H1 (cell line): ENCODE results near the gene SLC27A2. TPM values are rescaled to one million over a fixed set of nuclear protein-coding genes. Genes with fewer than 3 reads are reported as not detected.

Experiments used
- CTCF ChIA-PET: fragments of 300-600 bp; sonication (Branson Sonifier 250); formaldehyde crosslinking; loops from one replicate; lab custom pipeline; 2021; ENCODE audit not compliant: partially characterized antibody; lab: Charles Lee
- POLR2A ChIA-PET: fragments of 300-600 bp; sonication (Branson Sonifier 250); formaldehyde crosslinking; loops from one replicate; lab custom pipeline; 2021; ENCODE audit warnings: inconsistent platforms; ENCODE audit not compliant: partially characterized antibody; lab: Charles Lee
- DNase-seq, 2 experiments: peaks; one replicate each; pipeline versions ENCODE4 v3.0.0 to v3.0.0-alpha.2; 2010 to 2022; ENCODE audit warnings: low spot score in 2 of 2, low read depth in 1 of 2, mixed read lengths in 1 of 2
- FAIRE-seq: peaks from 2 replicates; lab custom pipeline; 2011; peaks lifted over from hg19 to GRCh38; lab: Jason Lieb, UNC
- H2AFZ ChIP-seq: 2 replicates; pipeline ENCODE4 v1.8.1; 2012; ENCODE audit warnings: low read length, inconsistent platforms
- H2AK5ac ChIP-seq: 2 replicates; pipeline ENCODE4 v1.6.1; 2013; ENCODE audit warnings: low read depth, low read length
- H2BK120ac ChIP-seq: replicated peaks from 2 replicates; pipeline ENCODE3; 2013; ENCODE audit warnings: low read depth, low read length, inconsistent platforms
- H2BK12ac ChIP-seq: 2 replicates; pipeline ENCODE4 v1.6.1; 2013; ENCODE audit warnings: low read depth, low read length
- H2BK15ac ChIP-seq: 2 replicates; pipeline ENCODE4 v1.6.1; 2013; ENCODE audit warnings: low read length
- H2BK20ac ChIP-seq: 2 replicates; pipeline ENCODE4 v1.6.1; 2013; ENCODE audit warnings: low read length
- H2BK5ac ChIP-seq: 2 replicates; pipeline ENCODE4 v1.6.1; 2013; ENCODE audit warnings: low read depth, low read length
- H3K14ac ChIP-seq: 2 replicates; pipeline ENCODE4 v1.6.1; 2013; ENCODE audit warnings: inconsistent platforms; ENCODE audit not compliant: insufficient read length
- H3K18ac ChIP-seq: 2 replicates; pipeline ENCODE4 v1.6.1; 2013; ENCODE audit warnings: low read length; ENCODE audit errors: extremely low read depth
- H3K23ac ChIP-seq: 2 replicates; pipeline ENCODE4 v1.6.1; 2013; ENCODE audit warnings: inconsistent platforms; ENCODE audit not compliant: insufficient read length
- H3K23me2 ChIP-seq: 2 replicates; pipeline ENCODE4 v1.6.1; 2013; ENCODE audit warnings: low read depth, low read length
- H3K27ac ChIP-seq: 2 replicates; pipeline ENCODE4 v1.6.1; 2011; ENCODE audit warnings: low read depth, low read length, inconsistent platforms
- H3K27me3 ChIP-seq, 4 experiments: replicated peaks in 1 of 4; 1 replicate in 1 of 4; 2 replicates in 3 of 4; pipeline versions ENCODE4 v1.6.1 to v1.8.1; 2011 to 2013; ENCODE audit warnings: low read length in 3 of 4, mild to moderate bottlenecking in 3 of 4, inconsistent platforms in 2 of 4, mixed read lengths in 2 of 4, moderate library complexity in 1 of 4; ENCODE audit not compliant: control insufficient read depth in 3 of 4, insufficient read depth in 3 of 4; ENCODE audit errors: extremely low read depth in 1 of 4
- H3K36me3 ChIP-seq, 4 experiments: 2 replicates each; pipeline versions ENCODE4 v1.6.1 to v1.8.1; 2011 to 2013; ENCODE audit warnings: mild to moderate bottlenecking in 4 of 4, low read length in 3 of 4, moderate library complexity in 2 of 4, control low read depth in 1 of 4, inconsistent platforms in 1 of 4; ENCODE audit not compliant: insufficient read depth in 4 of 4, control insufficient read depth in 2 of 4
- H3K4ac ChIP-seq: replicated peaks from 2 replicates; pipeline ENCODE3; 2013; ENCODE audit warnings: low read length, low read depth, mixed read lengths, inconsistent platforms; ENCODE audit not compliant: insufficient read length
- H3K4me1 ChIP-seq, 4 experiments: replicated peaks in 1 of 4; 1 replicate in 1 of 4; 2 replicates in 3 of 4; pipeline versions ENCODE4 v1.6.1 to v1.8.1; 2011 to 2013; ENCODE audit warnings: low read length in 3 of 4, inconsistent platforms in 2 of 4, mixed read lengths in 1 of 4; ENCODE audit not compliant: insufficient read depth in 4 of 4, control insufficient read depth in 3 of 4
- H3K4me2 ChIP-seq, 2 experiments: 2 replicates each; pipeline versions ENCODE4 v1.6.1 to v1.8.1; 2011 to 2013; ENCODE audit warnings: low read depth in 2 of 2, low read length in 2 of 2, control low read depth in 1 of 2, inconsistent platforms in 1 of 2, mild to moderate bottlenecking in 1 of 2; ENCODE audit not compliant: insufficient read depth in 1 of 2
- H3K4me3 ChIP-seq, 4 experiments: fragments of 200-600, 300-600 bp in 1 of 4; sonication (generic), shearing (Covaris generic), sonication (Bioruptor Twin) in 1 of 4; 2 replicates each; pipeline versions ENCODE4 v1.5.1 to v1.8.1; 2011 to 2016; ENCODE audit warnings: low read length in 4 of 4, low read depth in 3 of 4, control low read depth in 2 of 4, inconsistent platforms in 2 of 4, mild to moderate bottlenecking in 2 of 4, mixed read lengths in 1 of 4, moderate library complexity in 1 of 4; ENCODE audit not compliant: insufficient read depth in 2 of 4; ENCODE audit errors: extremely low read depth in 1 of 4
- H3K56ac ChIP-seq: replicated peaks from 2 replicates; pipeline ENCODE3; 2013; ENCODE audit warnings: low read depth, mild to moderate bottlenecking, mixed read lengths, low read length, inconsistent platforms; ENCODE audit not compliant: insufficient read length
- H3K79me1 ChIP-seq: 2 replicates; pipeline ENCODE4 v1.6.1; 2013; ENCODE audit warnings: low read depth, low read length, control low read depth
- H3K79me2 ChIP-seq, 2 experiments: 2 replicates each; pipeline versions ENCODE4 v1.6.1 to v1.8.1; 2012 to 2013; ENCODE audit warnings: low read length in 2 of 2, mild to moderate bottlenecking in 2 of 2, inconsistent platforms in 1 of 2; ENCODE audit not compliant: insufficient read depth in 2 of 2, control insufficient read depth in 1 of 2
- H3K9ac ChIP-seq, 4 experiments: replicated peaks in 1 of 4; 1 replicate in 1 of 4; 2 replicates in 3 of 4; pipeline versions ENCODE4 v1.6.1 to v1.8.1; 2011 to 2013; ENCODE audit warnings: low read depth in 3 of 4, low read length in 3 of 4, control low read depth in 2 of 4, mild to moderate bottlenecking in 2 of 4, moderate library complexity in 2 of 4, inconsistent platforms in 1 of 4; ENCODE audit errors: extremely low read depth in 1 of 4
- H3K9me3 ChIP-seq, 2 experiments: 2 replicates each; pipeline versions ENCODE4 v1.6.1 to v1.8.1; 2012 to 2013; ENCODE audit warnings: mild to moderate bottlenecking in 2 of 2, moderate library complexity in 2 of 2, control low read depth in 1 of 2, inconsistent platforms in 1 of 2, low read depth in 1 of 2, low read length in 1 of 2, mixed read lengths in 1 of 2; ENCODE audit not compliant: insufficient read depth in 2 of 2
- H4K20me1 ChIP-seq, 2 experiments: replicated peaks in 1 of 2; 2 replicates each; pipeline versions ENCODE3 to v1.8.1; 2011 to 2013; ENCODE audit warnings: inconsistent platforms in 2 of 2, low read length in 2 of 2, mild to moderate bottlenecking in 1 of 2; ENCODE audit not compliant: insufficient read depth in 2 of 2, control insufficient read depth in 1 of 2
- H4K5ac ChIP-seq: 2 replicates; pipeline ENCODE4 v1.6.1; 2013; ENCODE audit warnings: low read length, low read depth, mixed read lengths, inconsistent platforms; ENCODE audit not compliant: insufficient read length
- H4K8ac ChIP-seq: 2 replicates; pipeline ENCODE4 v1.8.0; 2013; ENCODE audit warnings: mild to moderate bottlenecking, moderate library complexity, low read length, inconsistent platforms; ENCODE audit not compliant: insufficient read depth; ENCODE audit errors: extremely low read depth
- H4K91ac ChIP-seq: replicated peaks from 2 replicates; pipeline ENCODE3; 2013; ENCODE audit warnings: low read length, mixed read lengths, inconsistent platforms; ENCODE audit not compliant: insufficient read length
- CHD1 ChIP-seq: IDR thresholded peaks from 2 replicates; pipeline ENCODE4 v1.6.1; 2012; ENCODE audit warnings: low read depth, low read length, improper control_type of control experiment
- CREB1 ChIP-seq: IDR thresholded peaks from 2 replicates; pipeline ENCODE4 v1.6.1; 2012; ENCODE audit warnings: inconsistent platforms
- EZH2 ChIP-seq: fragments of 200-600 bp; sonication (generic); IDR thresholded peaks from 2 replicates; pipeline ENCODE4 v1.7.1; 2012; ENCODE audit warnings: low read depth, mild to moderate bottlenecking, moderate library complexity, low read length, inconsistent platforms; ENCODE audit not compliant: severe bottlenecking
- GABPA ChIP-seq: IDR thresholded peaks from 2 replicates; pipeline ENCODE4 v1.6.1; 2011; ENCODE audit warnings: mild to moderate bottlenecking, low read length, moderate library complexity, borderline replicate concordance; ENCODE audit not compliant: insufficient read depth
- POLR2AphosphoS5 ChIP-seq: IDR thresholded peaks from 2 replicates; pipeline ENCODE4 v1.6.1; 2011; ENCODE audit warnings: low read depth, low read length
- RNF2 ChIP-seq: fragments of 200-900, 300-1000 bp; sonication (generic); IDR thresholded peaks from 2 replicates; pipeline ENCODE4 v1.7.1; 2016; ENCODE audit warnings: borderline replicate concordance, low read depth, mild to moderate bottlenecking, antibody characterized with exemption, low read length; ENCODE audit not compliant: poor library complexity, severe bottlenecking; ENCODE audit errors: missing control alignments
- SIX5 ChIP-seq: IDR thresholded peaks from 2 replicates; pipeline ENCODE4 v1.6.1; 2011; ENCODE audit warnings: mild to moderate bottlenecking, low read depth, low read length
- SP2 ChIP-seq: IDR thresholded peaks from 2 replicates; pipeline ENCODE4 v1.6.1; 2012; ENCODE audit warnings: mild to moderate bottlenecking, low read length, inconsistent platforms
- TBP ChIP-seq: IDR thresholded peaks from 2 replicates; pipeline ENCODE4 v1.6.1; 2011; ENCODE audit warnings: low read depth, low read length, improper control_type of control experiment
- WGBS, 2 experiments: shearing (Covaris generic) in 1 of 2; methylation state at CpG; one replicate each; pipeline versions ENCODE4 v1.1.6 to v1.1.7; 2013 to 2015; ENCODE audit warnings: low lambda C conversion rate in 2 of 2, mixed read lengths in 2 of 2, inconsistent platforms in 1 of 2, low coverage in 1 of 2, missing lambda C conversion rate in 1 of 2; ENCODE audit not compliant: insufficient replicate concordance in 2 of 2, insufficient coverage in 1 of 2, insufficient read length in 1 of 2; ENCODE audit errors: extremely low coverage in 1 of 2, missing lambda C conversion rate in 1 of 2; 5-methylcytosine and 5-hydroxymethylcytosine counted together
- long read RNA-seq, 2 experiments: library from RNA in 1 of 2; library from capped mRNA in 1 of 2; stranded (forward); transcript quantifications; one replicate each; pipeline ENCODE4 v2.0.0, GENCODE V29; 2021; ENCODE audit warnings: inconsistent platforms in 1 of 2
- polyA minus RNA-seq, 3 experiments: library from RNA; depleted of rRNA, polyadenylated mRNA; stranded (reverse); fragments of >200 nt; gene quantifications; 1 replicate in 2 of 3; 2 replicates in 1 of 3; pipeline ENCODE4 v1.2.3, GENCODE V29; 2011
- polyA plus RNA-seq, 7 experiments: library from polyadenylated mRNA; depleted of rRNA in 3 of 7; stranded (reverse) in 5 of 7; unstranded in 2 of 7; fragments of >200 nt in 5 of 7; fragments of 200-250 nt in 2 of 7; gene quantifications; 1 replicate in 5 of 7; 2 replicates in 1 of 7; 4 replicates in 1 of 7; pipeline versions ENCODE4 v1.2.1 to v1.2.3, GENCODE V29; 2011 to 2013; ENCODE audit warnings: missing spikeins in 2 of 7, mixed read lengths in 2 of 7
- total RNA-seq: library from RNA; stranded (reverse); fragmentation: NEBNext Ultra II Directional; extraction: Animal tissue kit (Norgen Biotek cat#: 25700); gene quantifications from 2 replicates; pipeline ENCODE4 v1.2.1, GENCODE V29; 2021

SLC27A2 gene
- 5.8 TPM in 2 replicates for total RNA-seq
- 3.6 and 5.6 TPM in 2 replicates for polyA plus RNA-seq (2011; rRNA removed)
- polyA plus RNA-seq (2011; cell fraction: cytosol; rRNA removed), result 5.5 TPM
- 5.2 TPM for polyA plus RNA-seq (2011; cell fraction: nucleus; rRNA removed)
- 5.4 to 8.2 TPM (median 6.8 TPM) in 4 replicates for polyA plus RNA-seq (2012, experiment 1 of 2)
- polyA plus RNA-seq (2012, experiment 2 of 2), result 1.2 TPM
- 10.4 TPM for polyA plus RNA-seq (2013, experiment 1 of 2)
- polyA plus RNA-seq (2013, experiment 2 of 2), result 11.2 TPM
- 7.2 and 12.0 TPM in 2 replicates for polyA minus RNA-seq (2011; rRNA and poly(A)+ RNA removed)
- 7.1 TPM for polyA minus RNA-seq (2011; cell fraction: cytosol; rRNA and poly(A)+ RNA removed)
- 12.7 TPM for polyA minus RNA-seq (2011; cell fraction: nucleus; rRNA and poly(A)+ RNA removed)
- long read RNA-seq, experiment 1, partial matches to known transcripts, result 5 of 9 reads
- long read RNA-seq, experiment 1, other reads (novel, unspliced or antisense), result 0 of 9 reads
- long read RNA-seq, experiment 2, result 0 reads

DNA sequence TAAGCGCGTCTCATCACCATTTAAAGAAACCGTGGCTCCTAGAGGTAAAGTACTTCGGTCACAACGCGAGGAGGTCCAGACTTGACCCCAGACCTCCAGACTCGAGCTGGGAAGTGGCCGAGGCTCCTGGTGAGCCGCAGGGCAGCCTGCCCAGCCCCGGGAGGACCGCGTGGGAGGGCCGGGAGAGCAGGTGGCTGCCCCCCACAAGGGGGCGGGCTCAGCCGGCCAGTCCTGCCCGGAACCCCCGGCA lies at the start of gene SLC27A2:
Gene SLC27A2 (plus strand): TSS at position 228 of the 250 bp plus-strand sequence. CDS start 232 bp downstream, outside the sequence.
- Histone ChIP-seq H3K4me2 (peak within 1 kb of the TSS; percentile 86 to 97), H3K18ac (peak within 1 kb of the TSS; percentile 71), H3K23ac (no peak within 1 kb of the TSS), H3K4ac (peak within 1 kb of the TSS; percentile 44), H4K8ac (peak within 1 kb of the TSS; percentile 94), H4K91ac (peak within 1 kb of the TSS; percentile 46), H2BK120ac (no peak within 1 kb of the TSS), H3K79me1 (no peaks in the 10 kb centered on the region), H2BK5ac (no peak within 1 kb of the TSS; the same call in 1 of the 2 replicates), H3K4me3 (peak within 1 kb of the TSS; percentile 51 to 66 (median 58)), H3K9ac (peak within 1 kb of the TSS in 3 of 4 experiments; percentile 54 to 56 (median 54); a peak in 6 of 7 replicates), H2AFZ (peak within 1 kb of the TSS; percentile 80), H2BK20ac (peak within 1 kb of the TSS; percentile 48; the same call in 1 of the 2 replicates), H3K27ac (no peak within 1 kb of the TSS), H2AK5ac (no peak within 1 kb of the TSS), H3K27me3 (peaks cover 3 to 33% (median 28%) of the 10 kb centered on the region in 4 experiments), H2BK15ac (peak within 1 kb of the TSS; percentile 92; the same call in 1 of the 2 replicates), H4K20me1 (peaks cover 0 to 1% of the 10 kb centered on the region in 2 experiments), H3K4me1 (peaks cover 0 to 8% (median 4%) of the 10 kb centered on the region in 4 experiments; a peak in 6 of 7 replicates), H3K79me2 (no peaks in the 10 kb centered on the region), H3K9me3 (no peaks in the 10 kb centered on the region), H3K56ac (no peak within 1 kb of the TSS), H3K36me3 (no peaks in the 10 kb centered on the region), H3K23me2 (peaks cover 13% of the 10 kb centered on the region; the same call in 1 of the 2 replicates), H2BK12ac (peak within 1 kb of the TSS; percentile 39; the same call in 1 of the 2 replicates), H3K14ac (no peak within 1 kb of the TSS), H4K5ac (no peak within 1 kb of the TSS)
- CTCF ChIA-PET, result interaction anchor here (0.6 to 4.3 kb wide), 11 partner anchors 11 to 134 kb away, joined by 3 to 15 read pairs (median 4); no protein-coding TSS in a partner anchor
- DNase-seq (no peak), FAIRE-seq (no peak)
- POLR2A ChIA-PET, result interaction anchor here (1.0 to 1.6 kb wide), 6 partner anchors 13 to 173 kb away, joined by 3 to 5 read pairs (median 4); partner anchors contain the start of gene GABPB1
- WGBS, 2 experiments, result 11% methylated on average over 16 of the region's 17 CpGs; no CpG with 5 or more reads in 1 of the 2 experiments
- TF ChIP-seq GABPA (0 out of 2 replicates have a peak, but pooled peaks have one; percentile 9), SP2 (no peak), TBP (no peak), EZH2 (no peak), RNF2 (no peak), CHD1 (no peak), POLR2AphosphoS5 (no peak), SIX5 (no peak), CREB1 (no peak)
